ENCODE data around the gene CDS1.
A peak's percentile ranks its signal among the peaks of the same experiment; 100 is the strongest.
"Not testable (repeated sequence)": the region's sequence is repeated elsewhere in the genome, so short reads cannot be mapped to it uniquely, and the experiment has no call there.

CDS1 gene

GRCh38 chr4:84582988-84583875, at the start of gene CDS1:
CDS1 (plus strand) TSS chr4:84583127; CDS start chr4:84583402, 275 bp downstream.
- DNase-seq (ENCODE audit: low read depth) = peak; percentile 2

GRCh38 chr4:84535901-84536300, 47.0 kb upstream of the CDS1 start:
- DNase-seq (ENCODE audit: low read depth) = no peak

- DNase-seq (ENCODE audit: low read depth) = no peak
Measured at GRCh38 chr4:84545093-84545492, 37.8 kb upstream of the CDS1 start.

GRCh38 chr4:84547211-84547610, 35.7 kb upstream of the CDS1 start:
- no peak for DNase-seq (ENCODE audit: low read depth)

- not testable (repeated sequence) for DNase-seq (ENCODE audit: low read depth)
Measured at GRCh38 chr4:84549191-84549590, 33.7 kb upstream of the CDS1 start.

- DNase-seq (ENCODE audit: low read depth) = no peak
Measured at GRCh38 chr4:84562156-84562555, 20.8 kb upstream of the CDS1 start.

- DNase-seq (ENCODE audit: low read depth) = no peak
Measured at GRCh38 chr4:84563002-84563401, 19.9 kb upstream of the CDS1 start.

- no peak for DNase-seq (ENCODE audit: low read depth)
Measured at GRCh38 chr4:84565951-84566350, 17.0 kb upstream of the CDS1 start.

GRCh38 chr4:84568496-84568895, 14.4 kb upstream of the CDS1 start:
- DNase-seq (ENCODE audit: low read depth) = no peak

- no peak for DNase-seq (ENCODE audit: low read depth)
Measured at GRCh38 chr4:84569009-84569408, 13.9 kb upstream of the CDS1 start.

- no peak for DNase-seq (ENCODE audit: low read depth)
Measured at GRCh38 chr4:84573385-84574068, 9.4 kb upstream of the CDS1 start.

- no peak for DNase-seq (ENCODE audit: low read depth)
Measured at GRCh38 chr4:84574069-84574720, 8.7 kb upstream of the CDS1 start.

- no peak for DNase-seq (ENCODE audit: low read depth)
Measured at GRCh38 chr4:84578540-84579402, 4.2 kb upstream of the CDS1 start.

- no peak for DNase-seq (ENCODE audit: low read depth)
Measured at GRCh38 chr4:84579403-84579776, 3.5 kb upstream of the CDS1 start.

GRCh38 chr4:84582302-84582987, 482 bp upstream of the CDS1 start:
- DNase-seq (ENCODE audit: low read depth) = peak; percentile 87

GRCh38 chr4:84583876-84584380, 1.0 kb downstream of the CDS1 start:
- no peak for DNase-seq (ENCODE audit: low read depth)

- no peak for DNase-seq (ENCODE audit: low read depth)
Measured at GRCh38 chr4:84585251-84585650, 2.3 kb downstream of the CDS1 start.

GRCh38 chr4:84594724-84595123, 11.8 kb downstream of the CDS1 start:
- no peak for DNase-seq (ENCODE audit: low read depth)

- no peak for DNase-seq (ENCODE audit: low read depth)
Measured at GRCh38 chr4:84596826-84597225, 13.9 kb downstream of the CDS1 start.

GRCh38 chr4:84597450-84597849, 14.5 kb downstream of the CDS1 start:
- DNase-seq (ENCODE audit: low read depth) = no peak

GRCh38 chr4:84606645-84607044, 23.7 kb downstream of the CDS1 start:
- no peak for DNase-seq (ENCODE audit: low read depth)

All from T-helper 22 cell (primary cell).